ENCODE measurements around the gene SIGLECL1. TPM values are rescaled to one million over a fixed set of nuclear protein-coding genes. Genes with fewer than 3 reads are reported as not detected.

The SIGLECL1 gene
- total and polyA plus RNA-seq, 2 experiments from 2014 or later, result not detected

GRCh38 chr19:51256155-51256625 is 5.3 kb downstream of the SIGLECL1 start:
- Mint-ChIP-seq H3K4me3 (no peak overlapping the region), H3K36me3 (ENCODE audit: low read depth) (peaks cover 6% of the 10 kb centered on the region; the same call in 1 of the 3 replicates), H3K27ac (no peak overlapping the region), H3K4me1 (peaks cover 13% of the 10 kb centered on the region; the same call in 2 of the 3 replicates), H3K9me3 (peaks cover 18% of the 10 kb centered on the region), H3K27me3 (ENCODE audit: insufficient read depth, low read depth, poor library complexity) (no peaks in the 10 kb centered on the region)
- H3K27ac ChIP-seq (ENCODE audit: low read depth), result no peak overlapping the region
- no peaks in the 10 kb centered on the region for H4K20me1 ChIP-seq (replicated peaks; ENCODE audit: insufficient read depth)
- ATAC-seq (no peak), DNase-seq (ENCODE audit: low spot score) (no peak)
- H2AFZ ChIP-seq, result no peak overlapping the region
- peaks cover 14% of the 10 kb centered on the region for H3K4me1 ChIP-seq (ENCODE audit: insufficient read depth)
- no peak overlapping the region for H3K4me2 ChIP-seq
- TF ChIP-seq REST (IDR thresholded peaks at IDR 0.05; ENCODE audit: unreplicated experiment) (no peak), EZH2phosphoT487 (IDR thresholded peaks at IDR 0.05; ENCODE audit: unreplicated experiment) (no peak), EZH2 (IDR thresholded peaks at IDR 0.05; ENCODE audit: low read depth, unreplicated experiment) (no peak), ZNF114 (CRISPR knock-in tag; IDR thresholded peaks at IDR 0.05) (no peak), ZNF462 (CRISPR knock-in tag; IDR thresholded peaks at IDR 0.05) (no peak), CTCF (conservative IDR thresholded peaks at IDR 0.05; ENCODE audit: low read depth in 2 of 2) (no peak), NANOG (IDR thresholded peaks at IDR 0.05; ENCODE audit: borderline replicate concordance) (no peak), ZNF331 (CRISPR knock-in tag; IDR thresholded peaks at IDR 0.05; ENCODE audit: low read depth) (no peak)
- no peaks in the 10 kb centered on the region for H3K36me3 ChIP-seq (ENCODE audit: insufficient read depth)
- H3K79me2 ChIP-seq (replicated peaks; ENCODE audit: insufficient read depth), result no peaks in the 10 kb centered on the region
- no peaks in the 10 kb centered on the region for H3K27me3 ChIP-seq (ENCODE audit: insufficient read depth)
- no peak overlapping the region for H3K4me3 ChIP-seq
- no peaks in the 10 kb centered on the region for H3F3A ChIP-seq (replicated peaks; ENCODE audit: low read depth)
- H3K9me2 ChIP-seq (ENCODE audit: insufficient read depth), result no peaks in the 10 kb centered on the region

Measured in GM23338 (cell line).